ENCODE data around the gene DLG2. TPM values are rescaled to one million over a fixed set of nuclear protein-coding genes. Genes with fewer than 3 reads are reported as not detected.

DLG2 gene
- total RNA-seq, 1 donor from 2014 or later, result 0.17 TPM

DNA sequence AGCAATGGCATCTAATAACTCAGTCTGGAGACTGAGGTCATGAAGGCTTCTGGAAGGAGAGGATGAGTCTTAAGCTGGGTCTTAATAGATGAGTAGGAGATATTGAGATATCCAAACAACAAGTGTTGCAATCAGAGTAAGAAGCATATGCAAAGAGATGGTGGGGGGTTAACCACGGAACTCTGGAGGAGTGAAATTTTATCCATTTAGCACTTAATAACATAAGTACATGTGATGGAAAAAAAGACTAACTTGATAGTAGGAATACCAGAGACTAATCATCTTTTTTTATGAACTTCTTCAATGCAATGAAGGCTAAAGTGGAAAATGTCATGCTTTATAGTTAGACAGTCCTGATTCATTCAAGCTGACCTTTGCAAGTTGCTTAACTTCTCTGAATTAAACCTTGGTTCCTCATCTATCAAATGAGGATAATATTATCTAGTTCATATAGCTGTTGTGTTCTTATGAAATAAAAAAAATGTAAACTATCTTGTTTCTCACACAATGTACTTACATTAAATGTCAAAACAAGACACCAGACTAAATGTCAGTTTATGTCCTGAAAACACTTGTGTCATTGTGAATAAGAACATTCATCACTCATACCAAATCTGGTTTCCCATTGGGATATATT is 1937.9 kb downstream of the DLG2 start:
- TF ChIP-seq, protein P1, sequence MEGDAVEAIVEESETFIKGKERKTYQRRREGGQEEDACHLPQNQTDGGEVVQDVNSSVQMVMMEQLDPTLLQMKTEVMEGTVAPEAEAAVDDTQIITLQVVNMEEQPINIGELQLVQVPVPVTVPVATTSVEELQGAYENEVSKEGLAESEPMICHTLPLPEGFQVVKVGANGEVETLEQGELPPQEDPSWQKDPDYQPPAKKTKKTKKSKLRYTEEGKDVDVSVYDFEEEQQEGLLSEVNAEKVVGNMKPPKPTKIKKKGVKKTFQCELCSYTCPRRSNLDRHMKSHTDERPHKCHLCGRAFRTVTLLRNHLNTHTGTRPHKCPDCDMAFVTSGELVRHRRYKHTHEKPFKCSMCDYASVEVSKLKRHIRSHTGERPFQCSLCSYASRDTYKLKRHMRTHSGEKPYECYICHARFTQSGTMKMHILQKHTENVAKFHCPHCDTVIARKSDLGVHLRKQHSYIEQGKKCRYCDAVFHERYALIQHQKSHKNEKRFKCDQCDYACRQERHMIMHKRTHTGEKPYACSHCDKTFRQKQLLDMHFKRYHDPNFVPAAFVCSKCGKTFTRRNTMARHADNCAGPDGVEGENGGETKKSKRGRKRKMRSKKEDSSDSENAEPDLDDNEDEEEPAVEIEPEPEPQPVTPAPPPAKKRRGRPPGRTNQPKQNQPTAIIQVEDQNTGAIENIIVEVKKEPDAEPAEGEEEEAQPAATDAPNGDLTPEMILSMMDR (conservative IDR thresholded peaks at IDR 0.05; ENCODE audit: low read depth, low read length), result no peak
- DNase-seq (ENCODE audit: low read depth), result no peak
- no peak overlapping the region for H3K4me3 ChIP-seq (ENCODE audit: low read depth, low read length)

DNA sequence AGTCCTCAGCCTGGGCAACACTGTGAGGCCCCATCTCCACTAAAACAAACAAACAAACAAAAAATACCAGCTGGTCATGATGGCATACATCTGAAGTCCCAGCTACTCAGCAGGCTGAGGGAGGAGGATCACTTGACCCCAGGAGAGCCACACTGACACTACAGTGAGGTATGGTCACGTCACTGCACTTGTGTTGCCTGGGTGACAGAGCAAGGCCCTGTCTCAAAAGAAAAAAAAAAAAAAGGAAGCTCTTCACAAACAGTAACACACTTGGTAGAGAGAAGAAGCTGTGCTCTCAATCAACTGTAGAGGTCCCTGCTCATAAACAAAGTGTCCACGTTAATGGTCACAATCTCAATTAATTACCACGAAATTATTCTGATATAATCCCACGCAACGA is 1939.4 kb downstream of the DLG2 start:
- H3K4me3 ChIP-seq (ENCODE audit: low read depth, low read length), result no peak overlapping the region
- no peak for DNase-seq (ENCODE audit: low read depth)
- TF ChIP-seq, protein P1 (conservative IDR thresholded peaks at IDR 0.05; ENCODE audit: low read depth, low read length), result no peak

DNA sequence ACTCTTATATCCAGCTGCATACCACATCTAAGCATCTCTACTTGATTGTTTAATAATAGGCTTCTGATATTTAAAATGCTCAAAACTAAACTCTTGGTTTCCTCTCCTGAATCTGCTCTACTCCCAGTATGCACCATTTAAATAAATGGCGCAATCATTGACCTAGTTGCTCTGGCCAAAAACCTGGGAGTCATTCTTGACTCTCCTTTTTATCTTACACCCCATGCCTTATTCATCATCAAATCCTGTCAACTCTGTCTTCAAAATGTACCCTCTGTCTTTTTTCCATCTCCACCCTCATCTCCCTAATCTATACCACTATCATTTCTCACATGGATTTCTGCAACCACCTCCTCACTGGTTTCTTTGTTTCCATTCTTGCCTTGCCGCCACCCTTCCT is 1941.4 kb downstream of the DLG2 start:
- H3K4me3 ChIP-seq (ENCODE audit: low read depth, low read length), result no peak overlapping the region
- DNase-seq (ENCODE audit: low read depth), result no peak
- TF ChIP-seq, protein P1 (conservative IDR thresholded peaks at IDR 0.05; ENCODE audit: low read depth, low read length), result no peak

DNA sequence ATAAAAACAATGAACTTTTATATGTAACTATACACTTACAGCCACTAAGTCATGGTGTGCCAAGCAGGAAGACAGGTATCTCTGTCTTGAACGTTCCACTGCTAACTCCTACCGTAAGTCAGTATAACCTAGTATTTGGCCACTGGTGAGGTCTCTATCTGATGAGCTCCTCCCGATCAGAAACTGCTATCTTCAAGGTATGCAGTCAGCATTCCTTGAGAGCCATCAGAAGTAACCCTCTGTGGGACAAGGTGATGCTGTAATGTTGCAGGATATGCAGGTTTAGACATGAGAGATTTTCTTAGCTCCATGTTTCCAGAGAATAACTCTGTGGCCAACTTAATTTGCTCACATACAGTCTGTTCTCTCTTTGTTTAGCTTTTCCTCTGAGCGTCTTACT is 1943.1 kb downstream of the DLG2 start:
- no peak for DNase-seq (ENCODE audit: low read depth)
- TF ChIP-seq, protein P1 (conservative IDR thresholded peaks at IDR 0.05; ENCODE audit: low read depth, low read length), result no peak
- no peak overlapping the region for H3K4me3 ChIP-seq (ENCODE audit: low read depth, low read length)

DNA sequence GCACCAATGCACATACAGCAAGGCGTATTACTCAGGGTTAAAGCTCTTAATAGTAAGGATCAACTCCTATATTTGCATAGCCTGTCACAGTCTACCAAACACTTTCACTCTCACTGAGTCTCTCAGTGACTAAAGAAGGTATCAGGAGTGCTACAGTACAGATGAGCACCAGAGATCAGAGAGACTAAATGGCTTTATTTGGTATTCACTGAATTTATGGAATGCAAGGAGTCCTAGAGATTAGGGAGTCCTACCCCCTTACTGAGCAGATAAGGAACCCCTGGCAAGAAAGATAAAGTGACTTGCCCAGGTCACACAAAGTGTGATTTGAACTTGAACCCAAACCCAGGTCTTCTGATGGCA is 1944.6 kb downstream of the DLG2 start:
- TF ChIP-seq, protein P1 (conservative IDR thresholded peaks at IDR 0.05; ENCODE audit: low read depth, low read length), result no peak
- no peak overlapping the region for H3K4me3 ChIP-seq (ENCODE audit: low read depth, low read length)

DNA sequence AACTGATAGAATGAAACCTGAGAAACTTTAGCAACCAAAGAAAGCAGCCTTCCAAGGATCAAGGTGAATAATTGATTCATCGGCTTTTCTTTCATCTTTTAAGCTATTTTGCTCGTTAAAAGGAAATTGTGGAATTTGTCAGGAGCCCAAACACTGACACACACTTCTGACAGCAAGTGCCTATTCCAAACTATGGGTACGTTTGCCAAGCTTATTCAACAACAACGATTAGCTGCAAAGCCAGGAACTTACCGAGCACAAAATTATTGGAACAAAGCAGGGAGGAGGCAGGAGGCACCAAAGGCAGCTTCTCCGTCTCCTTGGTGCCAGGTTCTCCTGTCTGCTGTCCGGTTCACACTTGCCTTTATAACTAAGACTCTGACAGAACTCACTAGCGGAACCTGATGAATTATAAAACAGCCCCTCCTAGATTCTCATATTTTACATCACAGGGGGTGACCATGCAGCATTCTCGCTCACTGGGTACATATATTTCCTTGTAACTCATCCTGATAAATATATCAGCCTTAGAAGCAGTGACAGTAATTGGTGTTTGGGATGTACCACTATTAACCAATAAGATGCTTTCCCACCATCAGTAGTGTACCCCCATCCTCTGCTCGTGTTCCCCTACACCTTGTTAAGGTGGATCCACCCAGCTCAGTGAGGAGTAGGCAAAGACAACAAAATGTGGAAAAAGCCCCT is 1945.1 kb downstream of the DLG2 start:
- TF ChIP-seq, protein P1 (conservative IDR thresholded peaks at IDR 0.05; ENCODE audit: low read depth, low read length), result no peak
- DNase-seq (ENCODE audit: low read depth), result no peak
- H3K4me3 ChIP-seq (ENCODE audit: low read depth, low read length), result peak overlapping the region; percentile 52

More for the DNA sequence above, 1944.6 kb downstream of the DLG2 start:
- no peak for DNase-seq (ENCODE audit: low read depth)

Measured in epithelial cell of proximal tubule (primary cell).